ENCODE results near the gene SORCS2.

SORCS2 gene

DNA sequence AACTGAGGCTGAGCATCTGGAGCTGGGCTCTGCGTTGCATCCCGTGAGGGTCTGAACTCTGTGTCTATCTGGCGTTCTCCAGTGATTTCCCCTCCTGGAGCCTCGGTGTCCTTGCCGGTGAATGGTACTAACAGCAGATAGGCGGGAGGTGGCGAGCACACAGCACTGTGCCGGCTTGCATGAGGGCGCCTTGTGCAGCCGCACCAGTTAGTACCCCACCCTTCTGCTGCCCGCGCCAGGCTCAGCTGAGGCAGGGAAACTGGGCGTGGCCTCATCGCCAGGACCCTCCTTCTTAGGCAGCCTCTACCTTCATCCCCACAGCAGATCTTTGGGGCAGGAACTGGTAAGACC lies 42.7 kb downstream of the SORCS2 start:
- no peak overlapping the region for H2AFZ ChIP-seq (ENCODE audit: insufficient read depth, low read length, poor library complexity)
- H3K79me2 ChIP-seq (ENCODE audit: control insufficient read depth, insufficient read depth, low read length, poor library complexity): no peaks in the 10 kb centered on the region
- no peak for DNase-seq
- no peak overlapping the region for H3K27ac ChIP-seq (ENCODE audit: low read depth, low read length)
- H3K23ac ChIP-seq (ENCODE audit: low read length): no peak overlapping the region
- H3K18ac ChIP-seq (ENCODE audit: low read length): no peak overlapping the region
- no peak overlapping the region for H2BK120ac ChIP-seq (ENCODE audit: insufficient read depth, low read length, poor library complexity)
- no peak overlapping the region for H4K12ac ChIP-seq (ENCODE audit: low read depth, low read length)
- H3K4me2 ChIP-seq (ENCODE audit: low read length): no peak overlapping the region
- no peak overlapping the region for H3K14ac ChIP-seq (ENCODE audit: low read length)
- no peak overlapping the region for H4K91ac ChIP-seq (ENCODE audit: low read depth, low read length)
- H2BK5ac ChIP-seq (ENCODE audit: low read depth, low read length, poor library complexity): no peak overlapping the region
- H4K8ac ChIP-seq (ENCODE audit: low read depth, low read length): no peak overlapping the region
- no CpG with 5 or more reads among the region's 14 CpGs for WGBS (ENCODE audit: extremely low coverage, insufficient coverage, insufficient read length)
- no peak overlapping the region for H3K9ac ChIP-seq (ENCODE audit: low read length)
- H3K4me3 ChIP-seq (ENCODE audit: low read depth, low read length): no peak overlapping the region
- H3K9me3 ChIP-seq (ENCODE audit: insufficient read depth, low read depth, low read length): peaks cover 10% of the 10 kb centered on the region
- no peaks in the 10 kb centered on the region for H3K27me3 ChIP-seq (ENCODE audit: insufficient read depth, low read length)
- H3K4me1 ChIP-seq (ENCODE audit: control insufficient read depth in 1 of 2, insufficient read depth in 2 of 2, low read length in 2 of 2): no peaks in the 10 kb centered on the region
- no peak overlapping the region for H2AK5ac ChIP-seq (ENCODE audit: low read length)
- H3K4ac ChIP-seq (ENCODE audit: low read depth, low read length): no peak overlapping the region
- no peak overlapping the region for H2BK12ac ChIP-seq (ENCODE audit: low read length)
- H3K79me1 ChIP-seq (ENCODE audit: low read length): no peaks in the 10 kb centered on the region
- H3K36me3 ChIP-seq (ENCODE audit: control insufficient read depth in 1 of 2, insufficient read depth in 2 of 2, low read length in 2 of 2): no peaks in the 10 kb centered on the region

- no peak overlapping the region for H4K12ac ChIP-seq (ENCODE audit: low read depth, low read length)
- H3K79me2 ChIP-seq (ENCODE audit: control insufficient read depth, insufficient read depth, low read length, poor library complexity): no peaks in the 10 kb centered on the region
- no peaks in the 10 kb centered on the region for H3K79me1 ChIP-seq (ENCODE audit: low read length)
- no peak overlapping the region for H2AK5ac ChIP-seq (ENCODE audit: low read length)
- H3K14ac ChIP-seq (ENCODE audit: low read length): no peak overlapping the region
- no peaks in the 10 kb centered on the region for H3K27me3 ChIP-seq (ENCODE audit: insufficient read depth, low read length)
- no peak for DNase-seq
- no CpG with 5 or more reads among the region's 4 CpGs for WGBS (ENCODE audit: extremely low coverage, insufficient coverage, insufficient read length)
- no peak overlapping the region for H2AFZ ChIP-seq (ENCODE audit: insufficient read depth, low read length, poor library complexity)
- no peak overlapping the region for H4K91ac ChIP-seq (ENCODE audit: low read depth, low read length)
- no peaks in the 10 kb centered on the region for H3K4me1 ChIP-seq (ENCODE audit: control insufficient read depth in 1 of 2, insufficient read depth in 2 of 2, low read length in 2 of 2)
- no peak overlapping the region for H3K4me3 ChIP-seq (ENCODE audit: low read depth, low read length)
- no peak overlapping the region for H2BK120ac ChIP-seq (ENCODE audit: insufficient read depth, low read length, poor library complexity)
- H2BK12ac ChIP-seq (ENCODE audit: low read length): no peak overlapping the region
- H3K4ac ChIP-seq (ENCODE audit: low read depth, low read length): no peak overlapping the region
- no peaks in the 10 kb centered on the region for H3K36me3 ChIP-seq (ENCODE audit: control insufficient read depth in 1 of 2, insufficient read depth in 2 of 2, low read length in 2 of 2)
- H4K8ac ChIP-seq (ENCODE audit: low read depth, low read length): no peak overlapping the region
- no peak overlapping the region for H3K18ac ChIP-seq (ENCODE audit: low read length)
- peaks cover 8% of the 10 kb centered on the region for H3K9me3 ChIP-seq (ENCODE audit: insufficient read depth, low read depth, low read length)
- no peak overlapping the region for H3K9ac ChIP-seq (ENCODE audit: low read length)
- no peak overlapping the region for H3K4me2 ChIP-seq (ENCODE audit: low read length)
- H3K27ac ChIP-seq (ENCODE audit: low read depth, low read length): no peak overlapping the region
- H3K23ac ChIP-seq (ENCODE audit: low read length): no peak overlapping the region
- no peak overlapping the region for H2BK5ac ChIP-seq (ENCODE audit: low read depth, low read length, poor library complexity)
These were observed 44.5 kb downstream of the SORCS2 start for GRCh38 chr4:7236847-7237246.

- H3K4me1 ChIP-seq (ENCODE audit: control insufficient read depth in 1 of 2, insufficient read depth in 2 of 2, low read length in 2 of 2): no peaks in the 10 kb centered on the region
- no peak overlapping the region for H3K18ac ChIP-seq (ENCODE audit: low read length)
- no peak overlapping the region for H4K8ac ChIP-seq (ENCODE audit: low read depth, low read length)
- H3K79me1 ChIP-seq (ENCODE audit: low read length): no peaks in the 10 kb centered on the region
- H3K79me2 ChIP-seq (ENCODE audit: control insufficient read depth, insufficient read depth, low read length, poor library complexity): no peaks in the 10 kb centered on the region
- H4K12ac ChIP-seq (ENCODE audit: low read depth, low read length): no peak overlapping the region
- H3K9me3 ChIP-seq (ENCODE audit: insufficient read depth, low read depth, low read length): peaks cover 8% of the 10 kb centered on the region
- no peak overlapping the region for H4K91ac ChIP-seq (ENCODE audit: low read depth, low read length)
- H3K36me3 ChIP-seq (ENCODE audit: control insufficient read depth in 1 of 2, insufficient read depth in 2 of 2, low read length in 2 of 2): no peaks in the 10 kb centered on the region
- H3K4me2 ChIP-seq (ENCODE audit: low read length): no peak overlapping the region
- H2BK120ac ChIP-seq (ENCODE audit: insufficient read depth, low read length, poor library complexity): no peak overlapping the region
- no peaks in the 10 kb centered on the region for H3K27me3 ChIP-seq (ENCODE audit: insufficient read depth, low read length)
- no peak overlapping the region for H3K27ac ChIP-seq (ENCODE audit: low read depth, low read length)
- H3K4me3 ChIP-seq (ENCODE audit: low read depth, low read length): no peak overlapping the region
- no CpG with 5 or more reads among the region's 6 CpGs for whole genome bisulfite sequencing (ENCODE audit: extremely low coverage, insufficient coverage, insufficient read length)
- H3K9ac ChIP-seq (ENCODE audit: low read length): no peak overlapping the region
- H3K23ac ChIP-seq (ENCODE audit: low read length): no peak overlapping the region
- no peak overlapping the region for H2AFZ ChIP-seq (ENCODE audit: insufficient read depth, low read length, poor library complexity)
- no peak for DNase-seq
- no peak overlapping the region for H3K14ac ChIP-seq (ENCODE audit: low read length)
- no peak overlapping the region for H2BK5ac ChIP-seq (ENCODE audit: low read depth, low read length, poor library complexity)
- no peak overlapping the region for H2AK5ac ChIP-seq (ENCODE audit: low read length)
- H2BK12ac ChIP-seq (ENCODE audit: low read length): no peak overlapping the region
- H3K4ac ChIP-seq (ENCODE audit: low read depth, low read length): no peak overlapping the region
These were observed 45.5 kb downstream of the SORCS2 start for GRCh38 chr4:7237873-7238272.

DNA sequence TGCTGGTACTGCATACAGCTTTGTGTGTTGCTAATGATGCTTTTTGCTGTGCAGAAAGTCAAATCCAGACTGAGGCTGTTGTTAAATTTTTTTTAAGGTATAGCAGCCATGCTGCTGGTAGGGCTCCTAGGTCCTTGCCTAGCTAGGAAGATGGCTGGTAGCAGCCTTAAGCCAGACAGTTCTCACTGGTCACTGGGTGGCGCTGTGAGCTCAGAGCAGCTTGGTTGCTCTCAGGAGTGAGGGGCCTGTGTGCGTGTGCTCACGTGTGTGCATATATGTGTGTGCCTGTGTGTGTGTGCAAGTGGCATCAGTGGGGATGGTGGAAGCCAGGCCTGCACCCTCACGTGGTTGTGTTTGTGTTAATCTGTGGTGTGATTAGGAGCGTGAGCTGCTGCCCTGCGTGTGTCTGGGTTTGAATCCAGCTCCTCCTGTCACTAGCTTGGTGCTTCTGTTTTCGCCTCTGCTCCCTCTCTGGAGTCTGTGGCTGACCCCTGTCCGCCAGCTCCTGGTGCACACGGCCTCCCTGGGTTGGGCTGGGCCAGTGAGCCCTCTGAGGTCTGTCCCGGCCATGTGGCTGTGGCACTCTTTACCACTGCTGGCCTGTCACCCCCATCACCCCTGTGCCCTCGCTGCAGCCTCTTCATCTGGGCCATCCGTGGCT lies 46.1 kb downstream of the SORCS2 start:
- no peak overlapping the region for H4K91ac ChIP-seq (ENCODE audit: low read depth, low read length)
- H4K12ac ChIP-seq (ENCODE audit: low read depth, low read length): no peak overlapping the region
- no peaks in the 10 kb centered on the region for H3K36me3 ChIP-seq (ENCODE audit: control insufficient read depth in 1 of 2, insufficient read depth in 2 of 2, low read length in 2 of 2)
- H2BK5ac ChIP-seq (ENCODE audit: low read depth, low read length, poor library complexity): no peak overlapping the region
- no peak overlapping the region for H3K4me2 ChIP-seq (ENCODE audit: low read length)
- H3K9ac ChIP-seq (ENCODE audit: low read length): no peak overlapping the region
- H3K79me1 ChIP-seq (ENCODE audit: low read length): no peaks in the 10 kb centered on the region
- no peak overlapping the region for H3K27ac ChIP-seq (ENCODE audit: low read depth, low read length)
- H3K4me3 ChIP-seq (ENCODE audit: low read depth, low read length): no peak overlapping the region
- no peak overlapping the region for H2BK120ac ChIP-seq (ENCODE audit: insufficient read depth, low read length, poor library complexity)
- no peak overlapping the region for H4K8ac ChIP-seq (ENCODE audit: low read depth, low read length)
- no peaks in the 10 kb centered on the region for H3K4me1 ChIP-seq (ENCODE audit: control insufficient read depth in 1 of 2, insufficient read depth in 2 of 2, low read length in 2 of 2)
- H3K18ac ChIP-seq (ENCODE audit: low read length): no peak overlapping the region
- DNase-seq: no peak
- H2AK5ac ChIP-seq (ENCODE audit: low read length): no peak overlapping the region
- no peaks in the 10 kb centered on the region for H3K27me3 ChIP-seq (ENCODE audit: insufficient read depth, low read length)
- no peaks in the 10 kb centered on the region for H3K79me2 ChIP-seq (ENCODE audit: control insufficient read depth, insufficient read depth, low read length, poor library complexity)
- H2BK12ac ChIP-seq (ENCODE audit: low read length): no peak overlapping the region
- no peak overlapping the region for H3K4ac ChIP-seq (ENCODE audit: low read depth, low read length)
- H3K23ac ChIP-seq (ENCODE audit: low read length): no peak overlapping the region
- no CpG with 5 or more reads among the region's 12 CpGs for whole genome bisulfite sequencing (ENCODE audit: extremely low coverage, insufficient coverage, insufficient read length)
- H3K9me3 ChIP-seq (ENCODE audit: insufficient read depth, low read depth, low read length): peaks cover 8% of the 10 kb centered on the region
- no peak overlapping the region for H2AFZ ChIP-seq (ENCODE audit: insufficient read depth, low read length, poor library complexity)
- H3K14ac ChIP-seq (ENCODE audit: low read length): no peak overlapping the region

Measured in trophoblast cell (in vitro differentiated cells and primary cell).